ENCODE measurements around the gene TTC33. TPM values are rescaled to one million over a fixed set of nuclear protein-coding genes. Genes with fewer than 3 reads are reported as not detected.

Gene TTC33
- total and polyA plus RNA-seq, 2 of the 4 experiments (the other 2 are of a cell fraction): 3.1 to 8.1 TPM

GRCh38 chr5:40687321-40687720, 68.4 kb downstream of the TTC33 start:
- ChIA-PET CTCF (interaction anchor here (0.6 to 1.9 kb wide), 2 partner anchors 188 to 522 kb away, joined by 3 to 4 read pairs; no protein-coding TSS in a partner anchor), POLR2A (ENCODE audit: unreplicated experiment) (no interaction called here)
- Histone ChIP-seq H3K27me3 (ENCODE audit: control insufficient read depth, insufficient read depth, low read length) (no peaks in the 10 kb centered on the region), H3K14ac (replicated peaks; ENCODE audit: low read depth, low read length) (no peak overlapping the region), H2BK120ac (ENCODE audit: low read depth, low read length) (peak overlapping the region; percentile 54; the same call in 1 of the 2 replicates), H2BK15ac (ENCODE audit: low read depth, low read length) (no peak overlapping the region), H3K9me1 (ENCODE audit: insufficient read depth, low read length) (0 out of 2 replicates have a peak, but pooled peaks cover under 1% of the 10 kb centered on the region), H4K20me1 (ENCODE audit: insufficient read depth, low read length) (no peaks in the 10 kb centered on the region), H4K5ac (ENCODE audit: low read depth, low read length) (no peak overlapping the region), H3K4me2 (ENCODE audit: low read depth, low read length) (no peak overlapping the region), H3K4me1 (ENCODE audit: control insufficient read depth, insufficient read depth, low read length) (peaks cover 9% of the 10 kb centered on the region), H3K4ac (ENCODE audit: low read depth, low read length) (peak overlapping the region; percentile 23; the same call in 1 of the 2 replicates), H4K91ac (ENCODE audit: insufficient read depth, low read depth, low read length) (no peak overlapping the region), H3K79me1 (ENCODE audit: low read depth in 1 of 2, low read length in 2 of 2) (peaks cover 4 to 32% of the 10 kb centered on the region in 2 experiments; a peak in 3 of 4 replicates), H3K9me3 (ENCODE audit: control insufficient read depth, insufficient read depth, low read length) (no peaks in the 10 kb centered on the region), H3K4me3 (ENCODE audit: insufficient read depth, low read depth, low read length) (no peak overlapping the region), H3K36me3 (ENCODE audit: control insufficient read depth, insufficient read depth, low read length) (peaks cover 3% of the 10 kb centered on the region), H2BK20ac (ENCODE audit: low read depth, low read length) (peak overlapping the region; percentile 59; the same call in 1 of the 2 replicates), H2AK9ac (replicated peaks; ENCODE audit: low read depth, low read length, poor library complexity) (no peak overlapping the region), H3K23ac (ENCODE audit: low read depth, low read length) (no peak overlapping the region), H4K8ac (ENCODE audit: low read depth in 2 of 2, low read length in 2 of 2) (no peak overlapping the region), H2AFZ (replicated peaks; ENCODE audit: low read length, poor library complexity) (no peak overlapping the region), H2AK5ac (ENCODE audit: low read depth, low read length) (peak overlapping the region; percentile 23; the same call in 1 of the 2 replicates), H3K18ac (ENCODE audit: low read depth, low read length) (no peak overlapping the region), H3K27ac (ENCODE audit: insufficient read depth, low read length) (no peak overlapping the region), H3K9ac (ENCODE audit: low read depth, low read length) (no peak overlapping the region), H2BK5ac (ENCODE audit: low read depth, low read length, poor library complexity, severe bottlenecking) (no peak overlapping the region), H3K56ac (ENCODE audit: extremely low read depth, insufficient read depth, low read length) (no peak overlapping the region)
- intact Hi-C loops (cut with micrococcal nuclease) (loop anchor here (5.0 to 10.0 kb wide), 3 partner anchors 520 to 883 kb away; no protein-coding TSS in a partner anchor), dilution Hi-C loops (cut with HindIII; ENCODE audit: low sequenced_read_pairs, unreplicated experiment) (no loop called here), in situ Hi-C loops (cut with MboI; ENCODE audit: low sequenced_read_pairs) (loop anchor here (5.0 kb wide), 1 partner anchor 970 kb away; no protein-coding TSS in a partner anchor)
- no peak for TF ChIP-seq USF2 (IDR thresholded peaks at IDR 0.05; ENCODE audit: low read depth, low read length)
- no peak for TF ChIP-seq NFE2L2 (IDR thresholded peaks at IDR 0.05; ENCODE audit: low read depth, low read length)
- no peak for TF ChIP-seq MXI1 (IDR thresholded peaks at IDR 0.05; ENCODE audit: borderline replicate concordance, low read depth, low read length)
- TF ChIP-seq POLR2A (IDR thresholded peaks at IDR 0.05; ENCODE audit: low read depth, low read length): no peak
- no peak for TF ChIP-seq ELK1 (IDR thresholded peaks at IDR 0.05; ENCODE audit: borderline replicate concordance, low read depth, low read length)
- no peak for TF ChIP-seq RAD21 (IDR thresholded peaks at IDR 0.05; ENCODE audit: low read length)
- TF ChIP-seq MAFK (IDR thresholded peaks at IDR 0.05; ENCODE audit: low read depth, low read length): no peak
- no peak for TF ChIP-seq RCOR1 (IDR thresholded peaks at IDR 0.05; ENCODE audit: insufficient replicate concordance, low read length)
- TF ChIP-seq RFX5 (IDR thresholded peaks at IDR 0.05; ENCODE audit: low read depth, low read length): no peak
- TF ChIP-seq CEBPB (IDR thresholded peaks at IDR 0.05; ENCODE audit: low read depth, low read length): no peak
- no peak for TF ChIP-seq CTCF (conservative IDR thresholded peaks at IDR 0.05; ENCODE audit: low read depth, low read length)
- TF ChIP-seq MAZ (IDR thresholded peaks at IDR 0.05; ENCODE audit: borderline replicate concordance, low read depth, low read length): no peak
- no peak for TF ChIP-seq BHLHE40 (IDR thresholded peaks at IDR 0.05; ENCODE audit: low read depth, low read length)
- TF ChIP-seq SMC3 (IDR thresholded peaks at IDR 0.05; ENCODE audit: low read depth, low read length): no peak
- TF ChIP-seq FOS (IDR thresholded peaks at IDR 0.05; ENCODE audit: low read depth, low read length): no peak
- no peak for TF ChIP-seq CHD1 (IDR thresholded peaks at IDR 0.05; ENCODE audit: low read depth, low read length)
- no TSS peak for BruUV-seq (replicated peaks)
- no CpG with 5 or more reads among the region's 7 CpGs for WGBS, 2 experiments (ENCODE audit: extremely low coverage in 2 of 2, insufficient read length in 1 of 2)
- DNase-seq (no peak), ATAC-seq (ENCODE audit: low read depth) (no peak)

All from IMR-90 (cell line).